Measurements from ENCODE around the gene ENPP7. TPM values are rescaled to one million over a fixed set of nuclear protein-coding genes. Genes with fewer than 3 reads are reported as not detected.

Gene ENPP7
- total RNA-seq, 1 donor from 2014 or later, result not detected

DNA sequence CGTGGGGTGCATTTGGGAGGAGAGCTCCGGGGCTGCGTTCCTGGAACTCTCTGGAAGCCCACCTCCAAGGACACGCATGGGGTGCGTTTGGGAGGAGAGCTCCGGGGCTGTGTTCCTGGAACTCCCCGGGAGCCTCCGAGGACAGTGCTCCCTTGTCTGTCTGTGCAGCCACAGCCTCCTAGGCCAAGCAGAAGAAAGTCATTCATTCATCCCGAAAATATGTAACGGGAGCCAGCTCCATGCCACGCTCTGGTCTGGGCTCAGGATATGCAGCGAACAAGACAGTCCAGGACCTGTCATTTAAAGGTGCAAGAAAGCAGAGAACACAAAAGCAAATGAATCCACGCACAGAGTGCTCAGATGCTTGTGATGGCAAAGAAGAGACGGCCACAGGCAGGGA, 7.9 kb downstream of the ENPP7 start:
- DNase-seq (ENCODE audit: low read depth), result no peak
- TF ChIP-seq, protein P1, sequence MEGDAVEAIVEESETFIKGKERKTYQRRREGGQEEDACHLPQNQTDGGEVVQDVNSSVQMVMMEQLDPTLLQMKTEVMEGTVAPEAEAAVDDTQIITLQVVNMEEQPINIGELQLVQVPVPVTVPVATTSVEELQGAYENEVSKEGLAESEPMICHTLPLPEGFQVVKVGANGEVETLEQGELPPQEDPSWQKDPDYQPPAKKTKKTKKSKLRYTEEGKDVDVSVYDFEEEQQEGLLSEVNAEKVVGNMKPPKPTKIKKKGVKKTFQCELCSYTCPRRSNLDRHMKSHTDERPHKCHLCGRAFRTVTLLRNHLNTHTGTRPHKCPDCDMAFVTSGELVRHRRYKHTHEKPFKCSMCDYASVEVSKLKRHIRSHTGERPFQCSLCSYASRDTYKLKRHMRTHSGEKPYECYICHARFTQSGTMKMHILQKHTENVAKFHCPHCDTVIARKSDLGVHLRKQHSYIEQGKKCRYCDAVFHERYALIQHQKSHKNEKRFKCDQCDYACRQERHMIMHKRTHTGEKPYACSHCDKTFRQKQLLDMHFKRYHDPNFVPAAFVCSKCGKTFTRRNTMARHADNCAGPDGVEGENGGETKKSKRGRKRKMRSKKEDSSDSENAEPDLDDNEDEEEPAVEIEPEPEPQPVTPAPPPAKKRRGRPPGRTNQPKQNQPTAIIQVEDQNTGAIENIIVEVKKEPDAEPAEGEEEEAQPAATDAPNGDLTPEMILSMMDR (IDR thresholded peaks at IDR 0.05; ENCODE audit: insufficient read depth, low read length, poor library complexity, severe bottlenecking), result no peak
- no peak overlapping the region for H3K4me3 ChIP-seq (ENCODE audit: low read depth, low read length)
- H3K36me3 ChIP-seq (ENCODE audit: control insufficient read depth, insufficient read depth, low read length), result no peaks in the 10 kb centered on the region
- peaks cover 36% of the 10 kb centered on the region for H3K27me3 ChIP-seq (ENCODE audit: control insufficient read depth, insufficient read depth, low read length)

DNA sequence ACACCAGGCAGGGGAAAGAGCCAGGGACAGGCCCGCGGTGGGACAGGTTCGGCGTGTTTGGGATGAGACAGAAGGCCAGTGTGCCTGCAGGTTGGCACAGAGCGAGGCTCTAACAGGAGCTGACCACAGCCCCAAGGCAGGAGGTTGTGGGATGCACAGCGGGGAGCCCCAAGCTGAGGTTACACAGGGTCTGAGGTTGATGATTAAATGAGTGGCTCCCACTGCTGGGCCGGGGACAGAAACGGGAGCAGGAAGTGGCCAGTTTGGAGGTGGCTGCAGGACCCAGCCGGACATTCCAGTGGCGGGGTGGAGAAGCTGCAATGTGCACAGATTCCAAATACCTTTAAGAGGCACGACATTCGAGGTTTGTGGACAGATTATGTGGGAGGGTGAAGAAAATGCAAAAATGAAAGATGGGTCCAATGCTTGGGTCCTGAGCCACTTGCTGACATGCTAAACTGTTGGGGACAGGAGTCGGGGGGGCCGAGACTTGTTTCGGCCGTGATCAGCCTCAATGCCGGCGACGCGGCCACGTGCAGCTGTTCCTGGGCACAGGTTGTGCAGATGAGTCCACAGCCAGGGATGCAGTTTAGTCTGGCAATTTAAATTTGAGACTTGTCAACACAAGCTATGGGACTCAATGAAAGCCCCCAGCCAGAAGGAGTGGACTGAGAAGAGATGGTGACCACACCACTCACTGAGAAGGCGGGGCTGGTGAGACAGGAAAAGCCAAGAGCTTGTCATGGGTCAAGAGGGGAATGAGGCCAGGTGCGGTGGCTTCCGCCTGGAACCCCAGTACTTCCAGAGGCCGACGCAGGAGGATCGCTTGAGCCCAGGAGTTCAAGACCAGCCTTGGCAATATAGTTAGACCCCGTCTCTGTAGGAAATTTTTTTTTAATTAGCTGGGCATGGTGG, 8.7 kb downstream of the ENPP7 start:
- no peaks in the 10 kb centered on the region for H3K36me3 ChIP-seq (ENCODE audit: control insufficient read depth, insufficient read depth, low read length)
- TF ChIP-seq, protein P1 (IDR thresholded peaks at IDR 0.05; ENCODE audit: insufficient read depth, low read length, poor library complexity, severe bottlenecking), result no peak
- peaks cover 39% of the 10 kb centered on the region for H3K27me3 ChIP-seq (ENCODE audit: control insufficient read depth, insufficient read depth, low read length)
- DNase-seq (ENCODE audit: low read depth), result no peak
- no peak overlapping the region for H3K4me3 ChIP-seq (ENCODE audit: low read depth, low read length)

DNA sequence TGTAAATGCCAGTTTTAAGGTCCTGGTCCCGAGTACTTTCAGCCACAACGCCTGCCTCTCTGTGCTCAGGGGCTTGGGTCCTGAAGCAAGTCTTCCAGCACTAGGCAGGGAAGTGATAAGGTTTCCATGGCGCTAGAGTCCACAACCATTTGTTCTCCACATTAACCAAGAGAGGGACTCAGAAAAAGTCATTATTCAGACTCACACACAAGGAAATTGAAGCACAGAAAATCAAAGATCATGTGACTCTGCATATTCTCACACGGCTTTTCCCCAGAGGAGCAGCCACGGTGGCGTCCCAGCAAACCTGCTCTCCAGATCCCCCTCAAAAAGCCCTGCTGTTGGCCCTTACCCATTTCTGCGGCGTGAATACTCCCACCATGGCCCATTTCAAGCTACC, 9.7 kb downstream of the ENPP7 start:
- Histone ChIP-seq H3K27me3 (ENCODE audit: control insufficient read depth, insufficient read depth, low read length) (peaks cover 42% of the 10 kb centered on the region), H3K4me3 (ENCODE audit: low read depth, low read length) (no peak overlapping the region), H3K36me3 (ENCODE audit: control insufficient read depth, insufficient read depth, low read length) (no peaks in the 10 kb centered on the region)
- TF ChIP-seq, protein P1 (IDR thresholded peaks at IDR 0.05; ENCODE audit: insufficient read depth, low read length, poor library complexity, severe bottlenecking), result no peak
- no peak for DNase-seq (ENCODE audit: low read depth)

DNA sequence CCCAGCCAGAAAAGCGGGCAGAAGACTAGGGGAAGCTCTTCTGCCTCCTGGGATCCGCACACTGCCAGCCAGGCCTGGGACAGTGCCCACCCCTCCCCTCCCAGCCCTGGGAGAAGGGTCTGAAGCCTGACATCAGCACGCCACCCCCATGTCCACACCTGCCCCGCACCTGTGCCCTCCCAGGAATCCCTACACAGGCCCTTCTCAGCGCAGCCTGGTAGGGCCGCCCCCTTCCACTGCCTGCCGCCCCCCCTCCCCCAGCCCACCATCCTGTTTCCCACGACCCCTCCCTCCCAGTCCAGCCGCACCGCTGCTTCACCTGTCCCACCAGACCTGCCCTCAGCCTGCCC, 10.6 kb downstream of the ENPP7 start:
- Histone ChIP-seq H3K4me3 (ENCODE audit: low read depth, low read length) (no peak overlapping the region), H3K36me3 (ENCODE audit: control insufficient read depth, insufficient read depth, low read length) (no peaks in the 10 kb centered on the region), H3K27me3 (ENCODE audit: control insufficient read depth, insufficient read depth, low read length) (peaks cover 49% of the 10 kb centered on the region)
- TF ChIP-seq, protein P1 (IDR thresholded peaks at IDR 0.05; ENCODE audit: insufficient read depth, low read length, poor library complexity, severe bottlenecking), result no peak
- no peak for DNase-seq (ENCODE audit: low read depth)

DNA sequence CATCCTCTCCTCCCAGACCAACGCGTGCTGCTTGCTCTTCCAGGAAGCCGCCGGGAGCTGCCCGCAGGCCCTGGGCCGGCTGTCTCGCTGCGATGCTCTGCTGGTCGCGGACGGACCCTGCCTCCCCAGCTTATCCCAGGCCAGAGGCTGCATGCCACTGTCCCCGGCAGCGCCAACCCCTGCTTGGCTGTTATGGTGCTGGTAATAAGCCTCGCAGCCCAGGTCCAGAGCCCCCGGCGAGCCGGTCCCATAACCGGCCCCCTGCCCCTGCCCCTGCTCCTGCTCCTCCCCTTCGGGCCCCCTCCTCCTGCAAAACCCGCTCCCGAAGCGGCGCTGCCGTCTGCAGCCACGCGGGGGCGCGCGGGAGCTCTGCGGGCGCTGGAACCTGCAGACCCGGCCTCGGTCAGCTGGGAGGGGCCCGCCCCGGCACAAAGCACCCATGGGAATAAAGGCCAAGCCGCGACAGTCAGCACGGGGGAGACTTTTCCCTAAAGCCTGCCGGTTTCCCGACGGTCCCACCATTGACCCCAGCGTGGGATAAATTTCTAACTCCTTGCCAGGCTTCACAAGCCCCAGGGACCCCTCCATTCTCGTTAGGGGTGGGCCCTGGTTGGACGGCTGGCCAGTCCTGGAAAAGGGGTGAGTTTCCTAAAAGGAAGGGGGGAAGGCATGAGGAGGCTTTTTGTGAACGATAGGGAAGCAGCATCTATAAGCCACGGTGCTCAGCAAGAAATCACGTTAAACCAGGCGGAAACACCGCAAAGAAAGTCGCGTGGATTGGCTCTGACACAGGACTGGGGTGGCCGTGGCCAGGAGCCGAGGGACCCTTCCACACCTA, 11.2 kb downstream of the ENPP7 start:
- no peak for DNase-seq (ENCODE audit: low read depth)
- Histone ChIP-seq H3K27me3 (ENCODE audit: control insufficient read depth, insufficient read depth, low read length) (peaks cover 55% of the 10 kb centered on the region), H3K36me3 (ENCODE audit: control insufficient read depth, insufficient read depth, low read length) (no peaks in the 10 kb centered on the region), H3K4me3 (ENCODE audit: low read depth, low read length) (peak overlapping the region; percentile 19)
- TF ChIP-seq, protein P1 (IDR thresholded peaks at IDR 0.05; ENCODE audit: insufficient read depth, low read length, poor library complexity, severe bottlenecking), result peak; percentile 75
